Omental fat pad (tissue), 4 donors: ENCODE measurements around the gene PCCA. TPM values are rescaled to one million over a fixed set of nuclear protein-coding genes. Genes with fewer than 3 reads are reported as not detected.

Experiments used
- ATAC-seq: fragments of 150-250 bp; one replicate; pipeline ENCODE4 v1.9.1; 2016; ENCODE audit warnings: mild to moderate bottlenecking, moderate library complexity; ENCODE audit not compliant: low FRiP score
- DNase-seq: peaks from one replicate; pipeline ENCODE4 v3.0.0-alpha.2; 2019; ENCODE audit warnings: low spot score
- total RNA-seq, 4 donors: library from RNA; depleted of rRNA; stranded (reverse); fragments of >200 nt; gene quantifications; one replicate each; pipeline ENCODE4 v1.1.0, GENCODE V29; 2016
- TF ChIP-seq, protein P1 (sequence below), 3 donors: fragments of 450-650 bp; IDR thresholded peaks; one replicate each; pipeline ENCODE4 v1.5.1; 2016 to 2017; ENCODE audit warnings: antibody characterized with exemption in 3 of 3, mild to moderate bottlenecking in 3 of 3, moderate library complexity in 2 of 3

Gene PCCA
- total RNA-seq, 4 donors from 2014 or later: 27.5 to 61.6 (median 49.2) TPM

DNA sequence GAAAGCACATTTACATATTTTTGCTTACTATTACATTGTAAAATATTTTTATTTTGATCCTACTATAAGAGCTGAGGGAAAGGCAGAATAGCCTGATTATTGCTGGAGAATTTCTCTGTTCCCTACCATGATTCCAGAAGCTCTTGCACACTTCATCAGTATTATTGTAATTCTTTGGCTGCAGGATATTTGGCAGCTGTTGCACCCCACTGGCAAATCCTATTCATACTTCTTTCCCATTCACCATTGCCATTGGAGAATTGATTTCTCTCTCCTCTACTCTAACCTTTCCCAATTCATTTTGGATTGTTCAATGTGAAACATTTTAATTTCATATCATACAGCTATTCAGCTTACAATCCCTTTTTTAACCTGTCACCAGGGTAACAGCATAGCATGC lies 261.7 kb downstream of the PCCA start:
- DNase-seq (no peak), ATAC-seq (no peak)
- TF ChIP-seq, protein P1, sequence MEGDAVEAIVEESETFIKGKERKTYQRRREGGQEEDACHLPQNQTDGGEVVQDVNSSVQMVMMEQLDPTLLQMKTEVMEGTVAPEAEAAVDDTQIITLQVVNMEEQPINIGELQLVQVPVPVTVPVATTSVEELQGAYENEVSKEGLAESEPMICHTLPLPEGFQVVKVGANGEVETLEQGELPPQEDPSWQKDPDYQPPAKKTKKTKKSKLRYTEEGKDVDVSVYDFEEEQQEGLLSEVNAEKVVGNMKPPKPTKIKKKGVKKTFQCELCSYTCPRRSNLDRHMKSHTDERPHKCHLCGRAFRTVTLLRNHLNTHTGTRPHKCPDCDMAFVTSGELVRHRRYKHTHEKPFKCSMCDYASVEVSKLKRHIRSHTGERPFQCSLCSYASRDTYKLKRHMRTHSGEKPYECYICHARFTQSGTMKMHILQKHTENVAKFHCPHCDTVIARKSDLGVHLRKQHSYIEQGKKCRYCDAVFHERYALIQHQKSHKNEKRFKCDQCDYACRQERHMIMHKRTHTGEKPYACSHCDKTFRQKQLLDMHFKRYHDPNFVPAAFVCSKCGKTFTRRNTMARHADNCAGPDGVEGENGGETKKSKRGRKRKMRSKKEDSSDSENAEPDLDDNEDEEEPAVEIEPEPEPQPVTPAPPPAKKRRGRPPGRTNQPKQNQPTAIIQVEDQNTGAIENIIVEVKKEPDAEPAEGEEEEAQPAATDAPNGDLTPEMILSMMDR (IDR thresholded peaks at IDR 0.05): no peak

DNA sequence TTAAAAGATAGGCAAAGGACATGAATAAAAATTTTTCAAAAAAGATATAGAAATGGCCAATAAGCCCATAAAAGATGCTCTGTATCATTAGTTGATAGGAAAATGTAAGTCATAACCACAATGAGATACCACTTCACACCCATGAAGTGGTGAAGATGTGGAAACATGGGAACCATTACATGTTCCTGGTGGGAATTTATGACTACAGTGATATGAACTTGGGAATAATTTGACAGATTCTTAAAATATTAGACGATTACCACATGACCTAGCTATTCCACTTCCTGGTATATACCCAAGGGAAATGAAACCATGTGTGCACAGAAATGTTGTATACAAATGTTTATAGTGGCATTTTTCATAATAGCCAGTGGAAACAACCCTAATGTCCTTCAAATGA lies 267.5 kb downstream of the PCCA start:
- DNase-seq (no peak), ATAC-seq (no peak)
- TF ChIP-seq, protein P1 (IDR thresholded peaks at IDR 0.05): no peak

DNA sequence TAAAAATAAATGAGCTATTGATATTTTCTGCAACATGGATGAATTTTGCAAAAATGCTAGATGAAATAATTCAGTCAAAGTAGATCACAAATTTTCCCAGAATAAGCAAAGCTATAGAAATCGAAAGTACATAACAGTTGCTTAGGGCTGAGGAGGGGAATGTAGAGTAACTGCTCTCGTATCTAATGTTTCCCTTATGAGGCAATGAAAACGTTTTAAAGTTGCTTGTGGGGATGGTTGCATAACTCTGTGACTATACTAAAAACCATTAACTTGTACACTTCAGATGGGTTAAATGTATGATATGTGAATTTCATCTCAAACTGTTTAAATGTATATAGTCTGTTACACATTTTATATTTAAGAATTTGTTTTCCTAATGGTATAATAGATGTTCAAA lies 268.0 kb downstream of the PCCA start:
- TF ChIP-seq, protein P1 (IDR thresholded peaks at IDR 0.05): no peak
- no peak for DNase-seq
- ATAC-seq: no peak

DNA sequence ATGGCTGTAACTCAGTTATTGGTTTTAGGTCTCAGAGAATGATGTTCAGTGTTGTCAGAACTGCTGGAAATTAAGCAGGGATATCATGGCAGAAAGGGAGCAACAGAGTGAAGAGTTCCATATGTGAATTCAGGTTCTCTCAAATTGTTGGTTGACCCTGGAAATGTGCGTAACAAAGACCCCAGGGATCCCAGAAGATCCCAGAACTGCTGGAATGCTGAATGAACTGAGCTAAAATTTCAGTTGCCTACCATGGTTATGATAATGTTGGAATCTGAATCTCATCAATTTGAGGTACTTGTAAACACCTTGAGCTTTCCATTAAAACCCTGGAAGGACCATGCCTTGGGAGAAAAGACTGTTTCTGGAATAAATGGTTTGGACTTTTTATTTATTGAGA lies 268.9 kb downstream of the PCCA start:
- ATAC-seq (no peak), DNase-seq (no peak)
- TF ChIP-seq, protein P1 (IDR thresholded peaks at IDR 0.05): no peak

DNA sequence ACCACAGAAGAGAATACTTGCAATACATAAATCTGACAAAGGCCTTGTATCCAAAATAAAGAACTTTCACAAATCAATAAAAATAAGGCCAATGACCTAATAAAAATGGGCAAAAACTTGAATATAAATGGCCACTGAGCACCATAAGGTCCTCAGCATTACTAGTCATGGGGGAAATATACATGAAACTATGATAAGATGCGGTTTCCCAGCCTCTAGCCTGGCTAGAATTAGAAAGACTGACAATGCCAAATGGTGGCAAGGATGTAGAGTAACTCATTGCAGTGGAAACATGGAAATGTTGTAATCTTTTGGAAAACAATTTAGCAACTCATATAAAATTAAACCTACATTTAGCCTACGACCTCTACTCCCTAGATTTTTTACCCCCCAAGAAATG lies 272.6 kb downstream of the PCCA start:
- no peak for DNase-seq
- no peak for ATAC-seq
- TF ChIP-seq, protein P1 (IDR thresholded peaks at IDR 0.05): no peak

DNA sequence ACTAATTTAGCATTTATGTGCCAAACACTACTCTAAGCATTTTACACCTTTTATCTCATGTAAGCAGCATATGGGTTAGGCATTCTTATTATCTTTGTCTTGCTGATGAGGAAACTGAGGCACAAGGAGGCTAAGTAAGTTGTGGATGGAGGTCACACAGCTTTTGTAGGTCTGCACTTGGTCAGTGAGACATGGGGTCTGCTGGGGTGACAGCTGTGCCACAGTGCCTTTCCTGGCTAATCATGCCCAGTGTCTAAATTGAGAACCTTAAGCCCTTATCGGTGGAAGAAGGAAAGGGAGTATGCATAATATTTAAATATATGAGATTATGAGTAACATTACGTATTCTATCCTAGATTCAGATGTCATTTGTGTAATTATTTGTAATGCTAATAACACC lies 273.5 kb downstream of the PCCA start:
- TF ChIP-seq, protein P1 (IDR thresholded peaks at IDR 0.05): no peak
- no peak for ATAC-seq
- DNase-seq: no peak

DNA sequence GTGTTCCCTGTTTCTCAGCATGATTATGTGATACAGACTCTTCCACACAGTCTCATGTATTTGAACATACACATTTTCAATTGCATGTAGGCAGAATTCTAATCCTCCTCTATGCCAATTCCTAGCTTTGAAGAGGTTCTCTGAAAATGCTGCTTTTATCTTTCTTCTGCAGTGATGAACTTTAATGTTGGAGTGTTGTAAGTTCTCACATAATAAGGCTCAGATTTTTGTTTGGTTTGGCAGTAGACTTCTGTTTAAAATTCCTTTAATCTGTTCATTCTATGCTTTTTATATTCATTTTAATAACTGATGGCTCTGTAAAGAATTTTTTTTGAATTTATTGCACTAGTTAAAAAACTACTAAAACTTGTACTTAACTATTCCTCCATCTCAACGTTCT lies 273.9 kb downstream of the PCCA start:
- TF ChIP-seq, protein P1 (IDR thresholded peaks at IDR 0.05): no peak
- DNase-seq (no peak), ATAC-seq (no peak)
